ENCODE measurements around the gene SYTL3. TPM values are rescaled to one million over a fixed set of nuclear protein-coding genes. Genes with fewer than 3 reads are reported as not detected.

The SYTL3 gene
- total RNA-seq, 4 donors from 2014 or later, result 3.0 to 16.7 (median 6.7) TPM

- Histone ChIP-seq H3K27me3 (no peaks in the 10 kb centered on the region), H3K36me3 (peaks cover 0 to 33% of the 10 kb centered on the region in 2 donors), H3K4me1 (no peaks in the 10 kb centered on the region), H3K27ac (no peak overlapping the region), H3K4me3 (no peak overlapping the region), H3K9me3 (no peaks in the 10 kb centered on the region)
- TF ChIP-seq, protein P1, sequence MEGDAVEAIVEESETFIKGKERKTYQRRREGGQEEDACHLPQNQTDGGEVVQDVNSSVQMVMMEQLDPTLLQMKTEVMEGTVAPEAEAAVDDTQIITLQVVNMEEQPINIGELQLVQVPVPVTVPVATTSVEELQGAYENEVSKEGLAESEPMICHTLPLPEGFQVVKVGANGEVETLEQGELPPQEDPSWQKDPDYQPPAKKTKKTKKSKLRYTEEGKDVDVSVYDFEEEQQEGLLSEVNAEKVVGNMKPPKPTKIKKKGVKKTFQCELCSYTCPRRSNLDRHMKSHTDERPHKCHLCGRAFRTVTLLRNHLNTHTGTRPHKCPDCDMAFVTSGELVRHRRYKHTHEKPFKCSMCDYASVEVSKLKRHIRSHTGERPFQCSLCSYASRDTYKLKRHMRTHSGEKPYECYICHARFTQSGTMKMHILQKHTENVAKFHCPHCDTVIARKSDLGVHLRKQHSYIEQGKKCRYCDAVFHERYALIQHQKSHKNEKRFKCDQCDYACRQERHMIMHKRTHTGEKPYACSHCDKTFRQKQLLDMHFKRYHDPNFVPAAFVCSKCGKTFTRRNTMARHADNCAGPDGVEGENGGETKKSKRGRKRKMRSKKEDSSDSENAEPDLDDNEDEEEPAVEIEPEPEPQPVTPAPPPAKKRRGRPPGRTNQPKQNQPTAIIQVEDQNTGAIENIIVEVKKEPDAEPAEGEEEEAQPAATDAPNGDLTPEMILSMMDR (IDR thresholded peaks at IDR 0.05 in 4 of 5, conservative IDR thresholded peaks at IDR 0.05 in 1 of 5), result no peak
- no peak for TF ChIP-seq POLR2A (IDR thresholded peaks at IDR 0.05)
- ATAC-seq (no peak), DNase-seq (no peak)
- in situ Hi-C loops (cut with MboI; ENCODE audit: low sequenced_read_pairs in 4 of 4), result no loop called here
- intact Hi-C loops (cut with DNase I; ENCODE audit: low total_unique reads), result no loop called here
These were observed 128.2 kb downstream of the SYTL3 start for GRCh38 chr6:158778005-158778527.

DNA sequence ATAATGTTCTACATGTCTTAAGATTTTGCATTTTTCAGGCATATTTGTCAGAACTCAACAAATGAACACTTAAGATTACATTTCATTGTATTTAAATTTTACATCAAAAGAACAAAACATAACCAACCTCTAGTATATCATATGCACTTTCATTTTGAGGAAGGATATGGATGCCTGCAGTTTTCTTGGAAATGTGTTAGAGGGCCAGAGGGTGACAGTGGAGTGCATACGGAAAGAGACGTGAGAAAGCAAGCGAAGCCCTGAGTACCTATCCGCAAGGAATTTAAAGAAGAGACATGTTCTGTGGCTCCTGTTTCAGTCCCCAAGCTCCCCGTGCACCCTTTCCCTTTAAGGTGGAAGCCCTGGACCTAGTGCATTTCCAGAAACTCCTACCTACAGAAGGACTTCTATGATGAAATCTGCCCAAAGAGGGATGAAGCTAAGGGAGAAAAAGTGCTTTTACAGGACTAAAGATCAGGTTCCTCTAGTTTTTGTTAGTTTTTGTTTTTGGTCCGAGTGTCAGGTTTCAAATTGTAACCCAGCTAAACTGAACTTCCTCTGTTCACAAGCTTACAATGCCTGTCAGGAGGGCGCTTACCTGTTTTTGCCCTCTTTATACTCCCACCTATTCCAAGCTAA, 130.5 kb downstream of the SYTL3 start:
- ATAC-seq, result no peak
- intact Hi-C loops (cut with DNase I; ENCODE audit: low total_unique reads), result no loop called here
- TF ChIP-seq POLR2A (IDR thresholded peaks at IDR 0.05), result no peak
- TF ChIP-seq, protein P1 (IDR thresholded peaks at IDR 0.05 in 4 of 5, conservative IDR thresholded peaks at IDR 0.05 in 1 of 5), result no peak
- Histone ChIP-seq H3K27ac (no peak overlapping the region), H3K9me3 (no peaks in the 10 kb centered on the region), H3K36me3 (peaks cover 0 to 54% of the 10 kb centered on the region in 2 donors), H3K4me3 (no peak overlapping the region), H3K4me1 (no peaks in the 10 kb centered on the region), H3K27me3 (no peaks in the 10 kb centered on the region)
- no peak for DNase-seq
- in situ Hi-C loops (cut with MboI; ENCODE audit: low sequenced_read_pairs in 4 of 4), result no loop called here

GRCh38 chr6:158780988-158781691, 131.3 kb downstream of the SYTL3 start:
- TF ChIP-seq, protein P1 (IDR thresholded peaks at IDR 0.05 in 4 of 5, conservative IDR thresholded peaks at IDR 0.05 in 1 of 5), result no peak
- no peak for TF ChIP-seq POLR2A (IDR thresholded peaks at IDR 0.05)
- Histone ChIP-seq H3K27me3 (no peaks in the 10 kb centered on the region), H3K9me3 (no peaks in the 10 kb centered on the region), H3K4me1 (no peaks in the 10 kb centered on the region), H3K36me3 (peaks cover 0 to 52% of the 10 kb centered on the region in 2 donors), H3K4me3 (no peak overlapping the region), H3K27ac (no peak overlapping the region)
- intact Hi-C loops (cut with DNase I; ENCODE audit: low total_unique reads), result no loop called here
- in situ Hi-C loops (cut with MboI; ENCODE audit: low sequenced_read_pairs in 4 of 4), result no loop called here
- ATAC-seq (no peak), DNase-seq (no peak)

GRCh38 chr6:158781692-158782373, 132.0 kb downstream of the SYTL3 start:
- Histone ChIP-seq H3K4me1 (no peaks in the 10 kb centered on the region), H3K4me3 (no peak overlapping the region), H3K27ac (no peak overlapping the region), H3K9me3 (no peaks in the 10 kb centered on the region), H3K36me3 (peaks cover 0 to 48% of the 10 kb centered on the region in 2 donors), H3K27me3 (no peaks in the 10 kb centered on the region)
- TF ChIP-seq POLR2A (IDR thresholded peaks at IDR 0.05), result no peak
- TF ChIP-seq, protein P1 (IDR thresholded peaks at IDR 0.05 in 4 of 5, conservative IDR thresholded peaks at IDR 0.05 in 1 of 5), result no peak
- intact Hi-C loops (cut with DNase I; ENCODE audit: low total_unique reads), result no loop called here
- DNase-seq (peak in 1 of 2 donors; percentile 59), ATAC-seq (peak in 1 of 2 donors; percentile 59)
- in situ Hi-C loops (cut with MboI; ENCODE audit: low sequenced_read_pairs in 4 of 4), result no loop called here

All from gastrocnemius medialis (tissue), 4 donors.